ENCODE data around the gene TRIM66. TPM values are rescaled to one million over a fixed set of nuclear protein-coding genes. Genes with fewer than 3 reads are reported as not detected.

TRIM66 gene
- total and polyA plus RNA-seq, 2 experiments from 2014 or later = 1.0 to 3.3 TPM

DNA sequence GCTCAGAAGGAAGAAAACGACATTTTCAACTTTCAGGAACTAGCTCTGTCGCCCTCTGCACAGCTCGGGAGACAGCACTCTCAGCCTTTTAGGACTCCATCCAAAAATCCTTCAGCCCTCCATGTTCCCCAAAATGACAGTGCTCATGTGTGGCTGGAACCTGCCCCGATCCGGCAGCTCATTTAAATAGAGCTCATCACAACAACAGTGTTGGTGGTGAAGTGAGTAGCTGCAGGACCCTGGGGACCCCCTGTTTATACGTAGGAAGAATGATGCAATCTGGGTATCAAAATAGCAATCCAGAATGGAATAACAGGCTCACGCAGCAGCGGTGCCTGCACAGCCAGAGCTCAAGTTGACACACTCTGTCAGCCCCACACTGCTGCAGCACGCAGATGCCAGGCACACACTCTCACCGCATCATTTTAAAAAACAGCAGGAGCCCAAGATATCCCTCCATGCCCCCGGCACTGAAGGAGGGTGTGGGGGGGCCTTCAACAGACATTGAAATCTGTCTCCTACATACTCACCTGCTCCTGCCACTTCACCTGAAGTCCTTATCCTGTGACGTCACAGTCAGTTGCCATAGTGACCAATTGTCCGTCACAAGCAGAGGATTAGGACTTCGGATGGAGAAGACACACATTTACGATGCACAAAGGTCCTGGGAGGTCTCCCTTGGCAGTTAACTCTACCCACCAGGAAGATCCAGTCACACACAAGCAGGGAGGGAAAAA lies 24.0 kb downstream of the TRIM66 start:
- peak; percentile 18; the same call in 2 of the 3 replicates for ATAC-seq

More for the DNA sequence above, 24.0 kb downstream of the TRIM66 start:
- H3K27ac ChIP-seq (ENCODE audit: low read depth) = peak overlapping the region; percentile 63; the same call in 1 of the 2 replicates
- H3K27ac Mint-ChIP-seq = no peak overlapping the region; the same call in 1 of the 2 replicates
- no peaks in the 10 kb centered on the region for H3K9me2 ChIP-seq (ENCODE audit: insufficient read depth)
- H2AFZ ChIP-seq = peak overlapping the region; percentile 78; the same call in 1 of the 2 replicates
- no peaks in the 10 kb centered on the region for H3K79me2 ChIP-seq (replicated peaks; ENCODE audit: insufficient read depth)
- peaks cover 4% of the 10 kb centered on the region; the same call in 1 of the 2 replicates for H3K4me1 ChIP-seq (ENCODE audit: insufficient read depth)
- H3K27me3 ChIP-seq (ENCODE audit: insufficient read depth) = no peaks in the 10 kb centered on the region
- H3K4me1 Mint-ChIP-seq = peaks cover 19% of the 10 kb centered on the region
- no peak overlapping the region for H3K4me3 ChIP-seq
- H3F3A ChIP-seq (replicated peaks; ENCODE audit: low read depth) = no peaks in the 10 kb centered on the region
- H4K20me1 ChIP-seq (replicated peaks; ENCODE audit: insufficient read depth) = no peaks in the 10 kb centered on the region
- no peak overlapping the region for H3K4me2 ChIP-seq
- no peaks in the 10 kb centered on the region for H3K36me3 Mint-ChIP-seq (ENCODE audit: low read depth)
- no peaks in the 10 kb centered on the region for H3K9me3 Mint-ChIP-seq
- peaks cover 5% of the 10 kb centered on the region for H3K27me3 Mint-ChIP-seq (ENCODE audit: insufficient read depth, low read depth, poor library complexity)
- no peak for TF ChIP-seq JUNB (IDR thresholded peaks at IDR 0.05; ENCODE audit: unreplicated experiment)
- TF ChIP-seq ZNF331 (CRISPR knock-in tag; IDR thresholded peaks at IDR 0.05; ENCODE audit: low read depth) = no peak
- TF ChIP-seq EZH2phosphoT487 (IDR thresholded peaks at IDR 0.05; ENCODE audit: unreplicated experiment) = no peak
- TF ChIP-seq, protein P1, sequence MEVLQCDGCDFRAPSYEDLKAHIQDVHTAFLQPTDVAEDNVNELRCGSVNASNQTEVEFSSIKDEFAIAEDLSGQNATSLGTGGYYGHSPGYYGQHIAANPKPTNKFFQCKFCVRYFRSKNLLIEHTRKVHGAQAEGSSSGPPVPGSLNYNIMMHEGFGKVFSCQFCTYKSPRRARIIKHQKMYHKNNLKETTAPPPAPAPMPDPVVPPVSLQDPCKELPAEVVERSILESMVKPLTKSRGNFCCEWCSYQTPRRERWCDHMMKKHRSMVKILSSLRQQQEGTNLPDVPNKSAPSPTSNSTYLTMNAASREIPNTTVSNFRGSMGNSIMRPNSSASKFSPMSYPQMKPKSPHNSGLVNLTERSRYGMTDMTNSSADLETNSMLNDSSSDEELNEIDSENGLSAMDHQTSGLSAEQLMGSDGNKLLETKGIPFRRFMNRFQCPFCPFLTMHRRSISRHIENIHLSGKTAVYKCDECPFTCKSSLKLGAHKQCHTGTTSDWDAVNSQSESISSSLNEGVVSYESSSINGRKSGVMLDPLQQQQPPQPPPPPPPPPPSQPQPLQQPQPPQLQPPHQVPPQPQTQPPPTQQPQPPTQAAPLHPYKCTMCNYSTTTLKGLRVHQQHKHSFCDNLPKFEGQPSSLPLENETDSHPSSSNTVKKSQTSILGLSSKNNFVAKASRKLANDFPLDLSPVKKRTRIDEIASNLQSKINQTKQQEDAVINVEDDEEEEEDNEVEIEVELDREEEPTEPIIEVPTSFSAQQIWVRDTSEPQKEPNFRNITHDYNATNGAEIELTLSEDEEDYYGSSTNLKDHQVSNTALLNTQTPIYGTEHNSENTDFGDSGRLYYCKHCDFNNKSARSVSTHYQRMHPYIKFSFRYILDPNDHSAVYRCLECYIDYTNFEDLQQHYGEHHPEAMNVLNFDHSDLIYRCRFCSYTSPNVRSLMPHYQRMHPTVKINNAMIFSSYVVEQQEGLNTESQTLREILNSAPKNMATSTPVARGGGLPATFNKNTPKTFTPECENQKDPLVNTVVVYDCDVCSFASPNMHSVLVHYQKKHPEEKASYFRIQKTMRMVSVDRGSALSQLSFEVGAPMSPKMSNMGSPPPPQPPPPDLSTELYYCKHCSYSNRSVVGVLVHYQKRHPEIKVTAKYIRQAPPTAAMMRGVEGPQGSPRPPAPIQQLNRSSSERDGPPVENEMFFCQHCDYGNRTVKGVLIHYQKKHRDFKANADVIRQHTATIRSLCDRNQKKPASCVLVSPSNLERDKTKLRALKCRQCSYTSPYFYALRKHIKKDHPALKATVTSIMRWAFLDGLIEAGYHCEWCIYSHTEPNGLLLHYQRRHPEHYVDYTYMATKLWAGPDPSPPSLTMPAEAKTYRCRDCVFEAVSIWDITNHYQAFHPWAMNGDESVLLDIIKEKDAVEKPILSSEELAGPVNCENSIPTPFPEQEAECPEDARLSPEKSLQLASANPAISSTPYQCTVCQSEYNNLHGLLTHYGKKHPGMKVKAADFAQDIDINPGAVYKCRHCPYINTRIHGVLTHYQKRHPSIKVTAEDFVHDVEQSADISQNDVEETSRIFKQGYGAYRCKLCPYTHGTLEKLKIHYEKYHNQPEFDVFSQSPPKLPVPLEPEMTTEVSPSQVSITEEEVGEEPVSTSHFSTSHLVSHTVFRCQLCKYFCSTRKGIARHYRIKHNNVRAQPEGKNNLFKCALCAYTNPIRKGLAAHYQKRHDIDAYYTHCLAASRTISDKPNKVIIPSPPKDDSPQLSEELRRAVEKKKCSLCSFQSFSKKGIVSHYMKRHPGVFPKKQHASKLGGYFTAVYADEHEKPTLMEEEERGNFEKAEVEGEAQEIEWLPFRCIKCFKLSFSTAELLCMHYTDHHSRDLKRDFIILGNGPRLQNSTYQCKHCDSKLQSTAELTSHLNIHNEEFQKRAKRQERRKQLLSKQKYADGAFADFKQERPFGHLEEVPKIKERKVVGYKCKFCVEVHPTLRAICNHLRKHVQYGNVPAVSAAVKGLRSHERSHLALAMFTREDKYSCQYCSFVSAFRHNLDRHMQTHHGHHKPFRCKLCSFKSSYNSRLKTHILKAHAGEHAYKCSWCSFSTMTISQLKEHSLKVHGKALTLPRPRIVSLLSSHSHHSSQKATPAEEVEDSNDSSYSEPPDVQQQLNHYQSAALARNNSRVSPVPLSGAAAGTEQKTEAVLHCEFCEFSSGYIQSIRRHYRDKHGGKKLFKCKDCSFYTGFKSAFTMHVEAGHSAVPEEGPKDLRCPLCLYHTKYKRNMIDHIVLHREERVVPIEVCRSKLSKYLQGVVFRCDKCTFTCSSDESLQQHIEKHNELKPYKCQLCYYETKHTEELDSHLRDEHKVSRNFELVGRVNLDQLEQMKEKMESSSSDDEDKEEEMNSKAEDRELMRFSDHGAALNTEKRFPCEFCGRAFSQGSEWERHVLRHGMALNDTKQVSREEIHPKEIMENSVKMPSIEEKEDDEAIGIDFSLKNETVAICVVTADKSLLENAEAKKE (CRISPR knock-in tag; IDR thresholded peaks at IDR 0.05) = no peak
- TF ChIP-seq, protein P2, sequence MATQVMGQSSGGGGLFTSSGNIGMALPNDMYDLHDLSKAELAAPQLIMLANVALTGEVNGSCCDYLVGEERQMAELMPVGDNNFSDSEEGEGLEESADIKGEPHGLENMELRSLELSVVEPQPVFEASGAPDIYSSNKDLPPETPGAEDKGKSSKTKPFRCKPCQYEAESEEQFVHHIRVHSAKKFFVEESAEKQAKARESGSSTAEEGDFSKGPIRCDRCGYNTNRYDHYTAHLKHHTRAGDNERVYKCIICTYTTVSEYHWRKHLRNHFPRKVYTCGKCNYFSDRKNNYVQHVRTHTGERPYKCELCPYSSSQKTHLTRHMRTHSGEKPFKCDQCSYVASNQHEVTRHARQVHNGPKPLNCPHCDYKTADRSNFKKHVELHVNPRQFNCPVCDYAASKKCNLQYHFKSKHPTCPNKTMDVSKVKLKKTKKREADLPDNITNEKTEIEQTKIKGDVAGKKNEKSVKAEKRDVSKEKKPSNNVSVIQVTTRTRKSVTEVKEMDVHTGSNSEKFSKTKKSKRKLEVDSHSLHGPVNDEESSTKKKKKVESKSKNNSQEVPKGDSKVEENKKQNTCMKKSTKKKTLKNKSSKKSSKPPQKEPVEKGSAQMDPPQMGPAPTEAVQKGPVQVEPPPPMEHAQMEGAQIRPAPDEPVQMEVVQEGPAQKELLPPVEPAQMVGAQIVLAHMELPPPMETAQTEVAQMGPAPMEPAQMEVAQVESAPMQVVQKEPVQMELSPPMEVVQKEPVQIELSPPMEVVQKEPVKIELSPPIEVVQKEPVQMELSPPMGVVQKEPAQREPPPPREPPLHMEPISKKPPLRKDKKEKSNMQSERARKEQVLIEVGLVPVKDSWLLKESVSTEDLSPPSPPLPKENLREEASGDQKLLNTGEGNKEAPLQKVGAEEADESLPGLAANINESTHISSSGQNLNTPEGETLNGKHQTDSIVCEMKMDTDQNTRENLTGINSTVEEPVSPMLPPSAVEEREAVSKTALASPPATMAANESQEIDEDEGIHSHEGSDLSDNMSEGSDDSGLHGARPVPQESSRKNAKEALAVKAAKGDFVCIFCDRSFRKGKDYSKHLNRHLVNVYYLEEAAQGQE (IDR thresholded peaks at IDR 0.05; ENCODE audit: unreplicated experiment) = no peak
- TF ChIP-seq, protein P3, sequence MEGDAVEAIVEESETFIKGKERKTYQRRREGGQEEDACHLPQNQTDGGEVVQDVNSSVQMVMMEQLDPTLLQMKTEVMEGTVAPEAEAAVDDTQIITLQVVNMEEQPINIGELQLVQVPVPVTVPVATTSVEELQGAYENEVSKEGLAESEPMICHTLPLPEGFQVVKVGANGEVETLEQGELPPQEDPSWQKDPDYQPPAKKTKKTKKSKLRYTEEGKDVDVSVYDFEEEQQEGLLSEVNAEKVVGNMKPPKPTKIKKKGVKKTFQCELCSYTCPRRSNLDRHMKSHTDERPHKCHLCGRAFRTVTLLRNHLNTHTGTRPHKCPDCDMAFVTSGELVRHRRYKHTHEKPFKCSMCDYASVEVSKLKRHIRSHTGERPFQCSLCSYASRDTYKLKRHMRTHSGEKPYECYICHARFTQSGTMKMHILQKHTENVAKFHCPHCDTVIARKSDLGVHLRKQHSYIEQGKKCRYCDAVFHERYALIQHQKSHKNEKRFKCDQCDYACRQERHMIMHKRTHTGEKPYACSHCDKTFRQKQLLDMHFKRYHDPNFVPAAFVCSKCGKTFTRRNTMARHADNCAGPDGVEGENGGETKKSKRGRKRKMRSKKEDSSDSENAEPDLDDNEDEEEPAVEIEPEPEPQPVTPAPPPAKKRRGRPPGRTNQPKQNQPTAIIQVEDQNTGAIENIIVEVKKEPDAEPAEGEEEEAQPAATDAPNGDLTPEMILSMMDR (conservative IDR thresholded peaks at IDR 0.05; ENCODE audit: low read depth in 2 of 2) = no peak
- TF ChIP-seq, protein P4, sequence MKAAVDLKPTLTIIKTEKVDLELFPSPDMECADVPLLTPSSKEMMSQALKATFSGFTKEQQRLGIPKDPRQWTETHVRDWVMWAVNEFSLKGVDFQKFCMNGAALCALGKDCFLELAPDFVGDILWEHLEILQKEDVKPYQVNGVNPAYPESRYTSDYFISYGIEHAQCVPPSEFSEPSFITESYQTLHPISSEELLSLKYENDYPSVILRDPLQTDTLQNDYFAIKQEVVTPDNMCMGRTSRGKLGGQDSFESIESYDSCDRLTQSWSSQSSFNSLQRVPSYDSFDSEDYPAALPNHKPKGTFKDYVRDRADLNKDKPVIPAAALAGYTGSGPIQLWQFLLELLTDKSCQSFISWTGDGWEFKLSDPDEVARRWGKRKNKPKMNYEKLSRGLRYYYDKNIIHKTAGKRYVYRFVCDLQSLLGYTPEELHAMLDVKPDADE (IDR thresholded peaks at IDR 0.05) = no peak
- TF ChIP-seq CREB1 (CRISPR knock-in tag; IDR thresholded peaks at IDR 0.05; ENCODE audit: low read depth) = peak; percentile 73; the same call in 1 of the 2 replicates
- peak; percentile 16 for DNase-seq (ENCODE audit: low spot score)
- H3K36me3 ChIP-seq (ENCODE audit: insufficient read depth) = no peaks in the 10 kb centered on the region
- no peak overlapping the region for H3K4me3 Mint-ChIP-seq
